ENCODE measurements around the gene GNB4.

DNA sequence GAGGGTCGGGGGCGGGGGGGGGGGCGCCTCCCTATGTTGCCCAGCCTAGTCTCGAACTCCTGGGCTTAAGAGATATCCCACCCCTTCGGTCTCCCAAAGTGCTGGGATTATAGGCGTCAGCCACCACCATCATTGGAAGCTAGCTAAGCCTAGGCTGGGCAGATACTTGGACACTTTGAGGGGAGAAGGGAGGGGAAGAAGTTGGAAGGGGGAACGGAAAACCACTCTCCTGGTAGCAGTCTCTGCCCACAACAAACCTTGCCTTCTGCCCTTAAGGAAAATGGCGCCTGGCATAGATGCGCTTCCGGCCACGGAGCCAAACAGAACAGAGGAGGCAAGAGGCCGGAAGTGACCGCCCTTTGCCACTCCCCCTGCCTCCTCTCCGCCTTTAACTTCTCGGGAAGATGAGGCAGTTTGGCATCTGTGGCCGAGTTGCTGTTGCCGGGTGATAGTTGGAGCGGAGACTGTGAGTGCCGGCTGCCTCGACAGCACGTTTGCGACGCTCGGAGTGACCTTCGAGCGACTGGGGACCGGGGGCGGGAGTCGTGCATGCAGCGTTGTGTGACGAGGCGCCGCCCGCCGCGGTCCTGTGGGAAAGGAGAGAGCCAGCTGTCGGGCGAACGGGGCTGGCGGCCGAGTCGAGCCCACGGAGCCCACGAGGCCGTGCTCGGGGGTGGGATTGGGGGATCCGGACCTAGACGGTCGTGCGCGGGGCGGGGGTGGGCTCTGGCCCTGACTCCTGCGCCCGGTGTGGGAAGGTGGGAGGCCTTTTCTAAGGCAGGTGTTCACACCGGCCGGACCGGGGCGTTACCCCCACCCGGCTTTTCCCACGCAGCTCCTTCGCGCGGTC, 103.7 kb downstream of the GNB4 start, which contains the start of gene MFN1:
- TF ChIP-seq, protein P1, sequence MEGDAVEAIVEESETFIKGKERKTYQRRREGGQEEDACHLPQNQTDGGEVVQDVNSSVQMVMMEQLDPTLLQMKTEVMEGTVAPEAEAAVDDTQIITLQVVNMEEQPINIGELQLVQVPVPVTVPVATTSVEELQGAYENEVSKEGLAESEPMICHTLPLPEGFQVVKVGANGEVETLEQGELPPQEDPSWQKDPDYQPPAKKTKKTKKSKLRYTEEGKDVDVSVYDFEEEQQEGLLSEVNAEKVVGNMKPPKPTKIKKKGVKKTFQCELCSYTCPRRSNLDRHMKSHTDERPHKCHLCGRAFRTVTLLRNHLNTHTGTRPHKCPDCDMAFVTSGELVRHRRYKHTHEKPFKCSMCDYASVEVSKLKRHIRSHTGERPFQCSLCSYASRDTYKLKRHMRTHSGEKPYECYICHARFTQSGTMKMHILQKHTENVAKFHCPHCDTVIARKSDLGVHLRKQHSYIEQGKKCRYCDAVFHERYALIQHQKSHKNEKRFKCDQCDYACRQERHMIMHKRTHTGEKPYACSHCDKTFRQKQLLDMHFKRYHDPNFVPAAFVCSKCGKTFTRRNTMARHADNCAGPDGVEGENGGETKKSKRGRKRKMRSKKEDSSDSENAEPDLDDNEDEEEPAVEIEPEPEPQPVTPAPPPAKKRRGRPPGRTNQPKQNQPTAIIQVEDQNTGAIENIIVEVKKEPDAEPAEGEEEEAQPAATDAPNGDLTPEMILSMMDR (IDR thresholded peaks at IDR 0.05) = no peak
- TF ChIP-seq POLR2A (IDR thresholded peaks at IDR 0.05) (peak in 1 of 2 donors; percentile 41), POLR2AphosphoS5 (IDR thresholded peaks at IDR 0.05; ENCODE audit: insufficient read depth in 1 of 2, low read depth in 1 of 2) (peak; percentile 89 to 92)

Data from vagina (tissue), 2 donors.